Suppressor macrophage treated with lipopolysaccharide for 1 hour (primary cell): ENCODE measurements around the gene CD248.
"Not testable (repeated sequence)": the region's sequence is repeated elsewhere in the genome, so short reads cannot be mapped to it uniquely, and the experiment has no call there.

Experiments
- DNase-seq, 3 donors: peaks; one replicate each; pipeline ENCODE4 v3.0.0-alpha.2; 2020 to 2022

CD248 gene

DNA sequence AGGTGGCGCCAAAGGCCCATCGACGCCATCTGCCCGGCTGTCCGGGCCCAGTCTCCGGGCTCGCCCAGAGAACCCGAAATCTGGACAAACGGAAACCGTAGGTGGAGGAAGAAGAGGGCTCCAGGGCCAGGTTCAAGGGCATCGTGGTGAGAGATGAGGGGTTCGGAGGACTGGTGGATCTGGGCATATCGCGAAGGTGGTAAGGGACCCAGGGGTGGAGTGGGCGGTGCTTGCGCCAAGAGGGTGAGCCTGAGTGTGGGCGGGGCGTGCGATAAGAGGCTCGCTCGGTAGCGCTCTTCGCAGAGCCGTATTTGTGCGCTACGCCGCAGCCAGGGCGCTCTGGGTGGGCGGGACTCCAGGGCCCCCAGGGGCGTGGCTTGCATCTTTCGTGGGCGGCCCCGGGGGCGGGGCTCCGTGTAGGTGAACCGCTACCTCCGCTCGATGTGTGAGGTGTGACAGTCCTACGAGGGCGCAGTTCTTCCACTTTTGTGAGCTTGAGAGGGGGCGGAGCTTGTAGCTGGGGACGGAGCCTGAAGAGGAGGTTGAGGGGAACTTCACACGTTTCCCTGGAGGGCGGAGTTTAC, 4.8 kb downstream of the CD248 start:
- DNase-seq = peak; percentile 90 to 97 (median 93)

GRCh38 chr11:66311470-66311964, 5.3 kb downstream of the CD248 start:
- DNase-seq = no peak

DNA sequence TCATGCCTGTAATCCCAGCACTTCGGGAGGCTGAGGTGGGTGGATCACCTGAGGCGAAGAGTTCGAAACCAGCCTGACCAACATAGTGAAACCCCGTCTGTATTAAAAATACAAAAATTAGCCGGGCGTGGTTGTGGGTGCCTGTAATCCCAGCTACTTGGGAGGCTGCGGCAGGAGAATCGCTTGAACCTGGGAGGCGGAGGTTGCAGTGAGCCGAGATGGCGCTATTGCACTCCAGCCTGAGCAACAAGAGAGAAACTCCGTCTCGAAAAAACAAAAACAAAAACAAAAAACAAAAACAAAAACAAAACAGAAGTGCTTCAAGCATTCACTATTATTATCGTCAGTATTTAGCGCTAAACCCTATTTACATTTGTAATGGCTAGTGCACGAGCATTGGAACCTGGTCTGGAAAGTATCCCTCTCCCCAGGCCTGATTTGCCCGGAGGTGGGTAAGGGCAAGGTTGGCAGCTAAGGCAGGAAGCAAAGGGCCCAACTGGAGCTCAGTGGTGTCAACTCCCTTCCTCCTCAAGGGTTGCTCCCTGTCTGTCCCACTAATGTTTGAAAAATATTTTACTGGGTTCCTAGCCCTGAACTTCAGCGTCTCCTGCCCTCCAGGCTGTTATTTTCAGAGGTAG, 5.9 kb downstream of the CD248 start:
- DNase-seq = not testable (repeated sequence)

DNA sequence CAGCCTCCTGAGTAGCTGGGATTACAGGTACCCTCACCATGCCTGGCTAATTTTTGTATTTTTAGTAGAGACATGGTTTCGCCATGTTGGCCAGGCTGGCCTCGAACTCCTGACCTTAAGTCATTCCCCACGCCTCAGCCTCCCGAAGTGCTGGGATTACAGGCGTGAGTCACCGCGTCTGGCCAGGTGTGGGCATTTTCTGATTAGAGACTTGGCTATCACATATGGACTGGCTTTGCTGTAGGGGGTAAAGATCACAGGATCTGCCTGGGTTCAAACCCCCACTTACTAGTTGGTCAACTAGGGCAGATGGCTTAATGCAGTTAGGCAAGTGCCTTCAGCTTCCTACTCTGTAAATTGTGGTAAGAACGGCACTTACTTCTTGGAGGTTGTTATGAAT, 6.5 kb downstream of the CD248 start:
- DNase-seq = no peak

GRCh38 chr11:66309475-66309874, 7.4 kb downstream of the CD248 start:
- peak in 1 of 3 donors; percentile 38 for DNase-seq

- DNase-seq = no peak
Measured at GRCh38 chr11:66302656-66303055, 14.2 kb downstream of the CD248 start.

GRCh38 chr11:66299186-66299585, 17.7 kb downstream of the CD248 start:
- DNase-seq = peak in 2 of 3 donors; percentile 46 to 57

- no peak for DNase-seq
Measured at GRCh38 chr11:66297610-66298009, 19.2 kb downstream of the CD248 start.

GRCh38 chr11:66294626-66295620, 21.9 kb downstream of the CD248 start:
- no peak for DNase-seq

DNA sequence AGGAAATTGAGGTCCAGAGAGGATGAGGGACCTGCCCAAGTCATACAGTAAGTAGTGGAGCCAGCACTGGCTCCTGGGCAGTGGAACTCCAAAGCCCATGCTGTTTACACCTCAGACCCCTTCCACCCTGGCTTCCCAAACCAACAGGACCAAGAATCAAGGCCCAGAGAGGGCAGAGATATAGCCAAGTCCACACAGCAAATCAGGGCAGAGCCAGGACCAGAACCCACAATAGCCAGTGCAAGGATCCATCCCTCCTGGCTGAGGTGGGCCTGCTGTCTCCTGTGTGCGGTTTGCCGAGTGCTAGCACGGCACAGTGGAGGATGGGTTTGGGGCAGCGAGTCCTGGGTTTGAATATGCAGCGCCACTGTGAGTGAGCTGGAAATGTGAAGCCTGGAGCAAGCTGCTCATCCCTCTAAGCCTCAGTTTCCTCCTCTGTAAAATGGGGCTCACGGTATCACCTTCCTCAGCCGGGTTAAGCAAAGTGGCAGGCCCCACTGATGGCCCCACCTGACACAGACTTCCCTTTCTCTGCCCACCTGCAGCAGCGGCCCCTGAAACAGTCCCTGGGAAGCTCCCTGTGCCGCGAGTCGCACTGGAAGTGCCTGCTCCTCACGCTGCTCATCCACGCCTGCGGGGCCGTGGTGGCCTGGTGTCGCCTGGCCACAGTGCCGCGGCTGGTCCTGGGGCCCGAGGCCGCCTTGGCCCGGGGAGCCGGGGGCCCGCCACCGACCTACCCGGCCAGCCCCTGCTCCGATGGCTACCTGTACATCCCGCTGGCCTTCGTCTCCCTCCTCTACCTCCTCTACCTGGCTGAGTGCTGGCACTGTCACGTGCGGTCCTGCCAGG, 22.8 kb downstream of the CD248 start:
- no peak for DNase-seq

DNA sequence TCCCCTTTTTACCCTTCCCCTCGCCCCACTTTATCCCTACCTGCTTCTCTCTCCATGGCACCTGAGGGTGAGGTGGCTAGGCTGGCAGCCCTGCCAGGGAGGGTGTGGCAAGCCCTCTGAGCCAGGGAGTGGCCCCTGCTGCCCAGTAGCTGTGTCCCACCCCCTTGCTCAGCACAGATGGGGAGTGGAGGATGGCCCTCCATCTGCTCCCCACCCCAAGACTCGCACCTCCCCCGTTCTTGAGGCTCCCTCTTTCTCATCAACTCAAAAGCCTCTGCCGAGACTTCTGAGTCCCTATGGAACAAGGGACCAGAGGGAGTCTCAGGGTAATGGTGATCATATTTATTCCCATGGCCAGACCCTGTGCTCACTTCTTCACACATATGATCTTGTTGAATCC, 23.5 kb downstream of the CD248 start:
- no peak for DNase-seq

DNA sequence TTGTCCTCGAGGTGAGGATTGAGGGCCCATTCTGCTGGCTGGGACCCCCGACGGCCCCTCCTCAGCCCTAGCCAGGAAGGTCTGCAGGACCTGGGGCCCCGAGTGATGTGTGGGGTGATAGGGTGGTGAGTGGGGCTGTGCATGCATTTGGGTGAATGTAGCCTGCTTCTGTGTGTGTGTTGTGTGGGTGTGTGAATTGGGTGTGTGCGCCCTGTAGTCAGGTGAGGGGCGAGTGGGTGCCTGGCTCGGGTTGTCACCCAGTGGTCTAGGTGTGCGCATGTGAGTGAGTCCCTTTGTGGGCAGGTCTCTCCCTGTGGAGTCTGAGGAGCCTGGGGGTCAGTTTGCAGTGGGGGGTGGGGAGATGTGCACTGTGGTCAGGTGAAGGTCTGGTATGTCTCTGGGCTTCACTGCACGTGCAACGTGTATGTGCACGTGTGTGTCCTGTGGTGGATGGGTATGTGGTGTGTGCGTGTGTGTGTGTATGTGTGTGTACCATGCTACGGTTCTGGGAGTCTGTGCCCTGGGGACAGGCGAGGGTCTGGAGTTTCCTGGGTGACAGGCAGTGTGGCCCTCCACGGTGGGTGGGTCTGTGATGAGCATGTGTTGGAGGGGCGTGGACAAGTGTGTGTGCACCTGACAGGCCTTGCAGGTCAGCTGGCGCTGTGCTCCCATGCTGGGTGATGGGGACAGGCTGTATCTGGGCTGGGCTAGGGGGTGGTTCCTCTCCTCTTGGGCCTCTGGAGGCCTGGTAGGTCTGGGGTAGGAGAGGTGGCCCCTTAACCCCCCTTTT, 24.1 kb downstream of the CD248 start:
- no peak for DNase-seq

DNA sequence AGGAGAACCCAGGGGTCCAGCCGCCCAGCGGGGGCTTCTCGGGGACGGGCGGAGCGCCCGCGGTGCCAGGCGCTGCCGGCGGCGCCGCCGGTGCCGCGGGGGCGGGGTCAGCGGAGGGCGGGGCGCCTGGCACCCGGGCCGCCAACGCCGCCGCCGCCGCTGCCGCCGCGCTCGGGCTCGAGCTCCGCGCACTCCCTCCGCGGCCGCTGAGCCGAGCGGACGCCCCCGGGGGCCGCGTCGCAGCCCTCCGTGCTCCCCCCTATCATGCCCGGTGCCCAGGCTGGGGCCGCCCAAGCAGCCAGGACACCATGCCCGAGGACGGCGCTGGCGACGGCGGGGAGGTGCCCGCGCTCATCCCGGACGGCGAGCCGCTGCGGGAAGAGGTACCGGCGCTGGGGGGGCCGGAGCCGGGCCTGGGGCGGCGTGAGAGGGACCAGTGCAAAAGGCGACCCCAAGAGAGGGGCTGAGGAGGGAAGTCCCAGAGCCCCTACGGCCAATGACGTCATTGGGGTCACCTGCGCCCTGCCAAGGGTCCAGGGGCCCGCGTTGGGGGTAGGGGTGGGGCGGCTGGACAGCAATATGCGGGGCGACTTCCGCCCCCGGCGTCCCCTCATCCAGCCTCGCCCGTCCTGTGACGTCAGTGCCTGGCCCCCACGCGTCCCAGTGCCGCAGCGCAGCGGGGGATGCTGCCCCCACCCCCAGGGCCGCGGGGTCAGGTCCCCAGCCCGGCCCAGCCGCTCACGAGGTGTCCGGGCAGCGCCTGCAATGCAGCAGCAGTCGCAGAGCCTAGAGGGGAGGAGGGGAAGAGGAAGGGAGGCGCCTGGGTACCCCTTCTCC, 24.9 kb downstream of the CD248 start, which contains the start of gene TMEM151A:
Gene TMEM151A, plus strand, starts transcription at position 189 of the 837 bp plus-strand sequence. Its CDS starts 120 bp downstream, at position 309.
- DNase-seq = peak in 2 of 3 donors; percentile 44 to 74

- DNase-seq = no peak
Measured at GRCh38 chr11:66291303-66291705, 25.5 kb downstream of the CD248 start.

DNA sequence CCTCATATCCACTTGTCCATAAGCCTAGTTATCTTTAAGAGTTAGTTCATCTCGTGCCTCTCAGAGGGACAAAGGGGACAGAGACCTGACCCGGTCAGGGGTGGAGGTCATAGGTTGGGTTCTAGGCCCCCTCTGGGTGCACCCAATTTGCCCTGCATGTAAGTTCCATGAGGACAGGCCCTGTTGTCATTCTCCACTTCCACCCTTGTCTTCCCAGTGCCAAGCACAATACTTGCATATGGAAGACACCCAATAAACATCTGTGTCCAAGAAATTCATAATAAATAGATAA, 26.6 kb downstream of the CD248 start:
- no peak for DNase-seq

DNA sequence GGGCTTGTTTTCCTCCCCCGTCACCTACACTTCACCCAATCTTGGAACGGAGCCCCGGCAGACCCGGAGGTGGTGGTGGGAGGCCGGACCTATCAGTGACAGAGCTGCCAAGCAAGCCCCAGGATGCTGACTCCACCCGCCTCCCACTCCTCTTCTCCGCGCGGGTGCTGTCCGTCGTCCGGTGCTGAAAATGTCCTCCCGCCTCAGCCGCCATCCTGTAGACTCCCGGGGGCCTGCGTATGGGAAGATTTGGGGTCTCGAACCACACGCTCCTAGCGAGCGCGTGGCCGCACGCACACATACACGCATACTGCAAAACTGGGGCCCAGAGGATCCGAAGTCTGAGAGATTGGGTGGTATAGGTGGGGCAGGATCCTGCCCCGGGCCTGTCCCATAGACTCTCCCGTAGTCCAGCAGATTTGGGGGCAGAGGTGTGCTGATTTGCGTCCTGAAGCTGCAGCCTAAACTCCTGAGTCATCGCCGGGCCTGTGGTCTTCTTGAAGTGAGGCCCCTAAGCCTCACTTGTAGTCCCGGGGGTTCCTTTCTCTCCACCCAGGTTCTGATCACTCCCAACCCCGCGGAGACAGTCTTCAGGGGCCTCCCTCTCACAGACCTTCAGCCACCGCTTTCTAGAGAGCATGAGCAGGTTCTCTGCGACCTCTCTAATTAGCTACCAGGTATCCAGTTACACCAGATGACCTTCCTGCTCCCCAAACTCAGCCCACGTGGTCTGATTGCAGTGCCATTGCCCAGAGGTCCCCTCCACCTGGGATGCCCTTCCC, 27.1 kb downstream of the CD248 start:
- DNase-seq = peak; percentile 78 to 88 (median 79)

DNA sequence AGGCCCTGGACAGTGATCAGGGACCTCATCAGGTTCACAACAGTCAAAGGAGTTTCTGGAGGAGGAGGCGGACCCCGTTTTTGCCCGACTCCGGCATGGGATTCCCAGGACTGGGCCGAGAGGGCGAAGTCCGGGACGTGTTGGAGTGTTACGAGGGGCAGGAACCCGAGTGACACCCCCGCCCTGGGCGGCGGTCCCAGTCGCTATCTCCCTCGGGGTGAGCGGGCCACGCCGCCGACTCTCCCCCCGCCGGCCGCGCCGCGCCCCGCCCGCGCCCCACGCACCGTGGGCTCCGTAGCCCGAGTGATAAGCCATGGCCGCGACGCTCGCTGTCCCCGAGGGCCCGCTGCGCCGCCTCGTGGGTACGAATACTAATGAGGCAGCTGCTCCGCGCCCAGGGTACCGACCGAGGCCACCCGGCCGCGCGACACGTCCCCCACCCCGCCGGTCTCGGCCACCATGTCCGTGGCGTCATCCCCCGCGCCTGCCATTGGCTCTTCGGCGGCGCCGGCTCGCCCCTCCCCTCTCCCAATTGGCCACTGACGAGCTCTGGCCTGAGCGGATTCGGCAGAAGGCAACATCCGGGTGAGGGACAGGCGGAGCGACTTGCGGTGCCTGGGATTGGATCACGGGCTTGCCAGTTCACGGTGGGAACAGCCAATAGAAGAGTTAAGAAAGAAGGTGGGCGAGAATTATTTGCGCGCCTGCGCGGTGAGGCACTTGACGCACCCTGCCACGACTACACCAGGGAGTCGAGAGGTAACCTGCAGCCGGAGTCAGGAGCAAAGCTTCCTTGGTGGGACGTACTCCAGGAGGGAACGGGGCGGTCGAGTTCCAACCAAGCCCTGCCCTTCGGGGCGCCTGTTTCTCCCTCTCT, 27.9 kb downstream of the CD248 start, which contains the start of gene YIF1A:
Gene YIF1A, minus strand, starts transcription at position 473 of the 877 bp plus-strand sequence. Its CDS starts 158 bp downstream, at position 315.
- DNase-seq = peak; percentile 98 to 99 (median 98)

- no peak for DNase-seq
Measured at GRCh38 chr11:66287889-66288670, 28.8 kb downstream of the CD248 start.
